BJ (cell line): ENCODE data around the gene ALOX15B. TPM values are rescaled to one million over a fixed set of nuclear protein-coding genes. Genes with fewer than 3 reads are reported as not detected.

Source experiments
- CTCF ChIA-PET: fragments of 350-600 bp; formaldehyde crosslinking; extraction: SDS; loops from one replicate; lab custom pipeline; 2021; ENCODE audit warnings: antibody characterized with exemption, inconsistent platforms; lab: Yijun Ruan, JAX
- POLR2A ChIA-PET: fragments of 300-600 bp; sonication (Branson Sonifier 250); formaldehyde crosslinking; extraction: SDS; loops from one replicate; lab custom pipeline; 2021; ENCODE audit warnings: antibody characterized with exemption; lab: Charles Lee
- DNase-seq: peaks from one replicate; pipeline ENCODE4 v3.0.0-alpha.2; 2011; ENCODE audit warnings: low read depth
- H3K27me3 ChIP-seq: 2 replicates; pipeline ENCODE4 v1.6.0; 2011; ENCODE audit warnings: low read length; ENCODE audit not compliant: control insufficient read depth, insufficient read depth
- H3K36me3 ChIP-seq: 2 replicates; pipeline ENCODE4 v1.5.1; 2011; ENCODE audit warnings: low read length; ENCODE audit not compliant: control insufficient read depth, insufficient read depth
- H3K4me3 ChIP-seq: 2 replicates; pipeline ENCODE4 v1.5.1; 2011; ENCODE audit warnings: low read depth, mild to moderate bottlenecking, control low read depth, low read length
- polyA plus RNA-seq: library from polyadenylated mRNA; depleted of rRNA; stranded (reverse); fragments of >200 nt; gene quantifications from 2 replicates; pipeline ENCODE4 v1.2.3, GENCODE V29; 2011
- TF ChIP-seq, protein P1 (sequence below): IDR thresholded peaks from 2 replicates; pipeline ENCODE4 v1.5.1; 2011; ENCODE audit warnings: low read depth, mild to moderate bottlenecking, control low read depth, inconsistent platforms, low read length, moderate library complexity; ENCODE audit not compliant: insufficient read depth

The ALOX15B gene
- polyA plus RNA-seq, 1 experiment: not detected

DNA sequence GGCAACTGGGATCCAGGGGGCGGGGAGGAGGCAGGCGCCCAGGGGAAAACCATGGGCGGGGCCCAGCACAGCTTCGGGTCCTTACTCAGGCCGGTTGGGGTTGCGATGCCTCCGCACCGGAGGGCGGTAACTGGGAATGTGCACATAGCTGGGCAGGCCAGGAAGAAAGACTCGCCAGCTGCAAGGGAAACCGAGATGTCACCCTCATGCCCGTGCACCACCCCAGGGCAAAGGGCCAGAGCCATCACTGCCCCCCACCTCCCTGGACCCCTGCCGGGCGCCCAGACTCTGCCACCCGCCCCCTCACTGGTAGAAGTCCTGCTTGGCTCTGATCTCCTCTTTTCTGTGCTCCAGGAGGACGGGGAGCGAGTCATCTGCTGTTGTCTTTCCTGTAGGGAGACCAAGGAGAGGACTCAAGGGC, 42.0 kb downstream of the ALOX15B start:
- CTCF ChIA-PET: interaction anchor here (0.6 to 5.5 kb wide), 12 partner anchors 8 to 38 kb away, joined by 3 to 41 read pairs (median 4); no protein-coding TSS in a partner anchor
- Histone ChIP-seq H3K4me3 (no peak overlapping the region), H3K36me3 (no peaks in the 10 kb centered on the region), H3K27me3 (peaks cover 22% of the 10 kb centered on the region)
- no peak for DNase-seq
- POLR2A ChIA-PET: no interaction called here
- TF ChIP-seq, protein P1, sequence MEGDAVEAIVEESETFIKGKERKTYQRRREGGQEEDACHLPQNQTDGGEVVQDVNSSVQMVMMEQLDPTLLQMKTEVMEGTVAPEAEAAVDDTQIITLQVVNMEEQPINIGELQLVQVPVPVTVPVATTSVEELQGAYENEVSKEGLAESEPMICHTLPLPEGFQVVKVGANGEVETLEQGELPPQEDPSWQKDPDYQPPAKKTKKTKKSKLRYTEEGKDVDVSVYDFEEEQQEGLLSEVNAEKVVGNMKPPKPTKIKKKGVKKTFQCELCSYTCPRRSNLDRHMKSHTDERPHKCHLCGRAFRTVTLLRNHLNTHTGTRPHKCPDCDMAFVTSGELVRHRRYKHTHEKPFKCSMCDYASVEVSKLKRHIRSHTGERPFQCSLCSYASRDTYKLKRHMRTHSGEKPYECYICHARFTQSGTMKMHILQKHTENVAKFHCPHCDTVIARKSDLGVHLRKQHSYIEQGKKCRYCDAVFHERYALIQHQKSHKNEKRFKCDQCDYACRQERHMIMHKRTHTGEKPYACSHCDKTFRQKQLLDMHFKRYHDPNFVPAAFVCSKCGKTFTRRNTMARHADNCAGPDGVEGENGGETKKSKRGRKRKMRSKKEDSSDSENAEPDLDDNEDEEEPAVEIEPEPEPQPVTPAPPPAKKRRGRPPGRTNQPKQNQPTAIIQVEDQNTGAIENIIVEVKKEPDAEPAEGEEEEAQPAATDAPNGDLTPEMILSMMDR: no peak

DNA sequence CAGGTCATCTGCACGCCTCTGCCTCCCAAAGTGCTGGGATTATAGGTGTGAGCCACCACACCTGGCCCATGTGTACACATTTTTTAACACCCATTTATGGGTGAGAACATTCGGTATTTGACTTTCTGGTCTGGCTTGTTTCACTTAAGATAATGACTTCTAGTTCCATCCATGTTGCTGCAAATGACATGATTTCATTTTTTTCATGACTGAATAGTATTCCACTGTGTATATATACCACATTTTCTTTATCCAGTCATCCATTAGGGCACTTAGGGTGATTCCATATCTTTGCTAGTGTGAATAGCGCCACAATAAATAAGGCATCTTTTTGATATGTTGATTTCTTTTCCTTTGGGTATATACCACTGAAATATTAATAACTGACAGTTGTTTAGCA, 43.0 kb downstream of the ALOX15B start:
- POLR2A ChIA-PET: no interaction called here
- Histone ChIP-seq H3K36me3 (no peaks in the 10 kb centered on the region), H3K27me3 (peaks cover 22% of the 10 kb centered on the region), H3K4me3 (no peak overlapping the region)
- CTCF ChIA-PET: interaction anchor here (4.8 kb wide), 1 partner anchor 11 kb away, joined by 33 read pairs; no protein-coding TSS in a partner anchor
- TF ChIP-seq, protein P1: no peak
- no peak for DNase-seq

DNA sequence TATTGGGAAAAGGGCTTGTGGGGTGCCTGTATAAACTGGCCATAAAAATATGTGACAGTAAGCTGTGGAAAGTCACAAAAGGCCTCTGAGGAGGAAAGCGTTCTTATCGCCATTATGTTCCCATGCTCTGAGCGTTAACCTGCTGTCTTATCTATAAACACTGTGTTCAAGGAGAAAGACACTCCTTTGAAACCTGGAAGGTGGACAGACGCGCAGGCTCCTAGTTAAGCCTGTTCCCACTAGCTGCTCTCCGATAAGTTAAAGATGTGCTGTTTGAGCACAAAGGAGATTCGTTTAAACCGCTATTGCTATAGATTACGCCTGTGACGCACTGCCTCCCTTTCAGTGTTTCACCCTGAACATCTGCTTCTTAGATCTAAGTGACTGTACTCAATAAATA, 43.4 kb downstream of the ALOX15B start:
- no peak for DNase-seq
- peaks cover 19% of the 10 kb centered on the region for H3K27me3 ChIP-seq
- no peaks in the 10 kb centered on the region for H3K36me3 ChIP-seq
- H3K4me3 ChIP-seq: no peak overlapping the region
- POLR2A ChIA-PET: no interaction called here
- CTCF ChIA-PET: interaction anchor here (3.0 to 5.9 kb wide), 3 partner anchors 9 to 22 kb away, joined by 14 to 42 read pairs (median 33); no protein-coding TSS in a partner anchor
- TF ChIP-seq, protein P1: no peak

DNA sequence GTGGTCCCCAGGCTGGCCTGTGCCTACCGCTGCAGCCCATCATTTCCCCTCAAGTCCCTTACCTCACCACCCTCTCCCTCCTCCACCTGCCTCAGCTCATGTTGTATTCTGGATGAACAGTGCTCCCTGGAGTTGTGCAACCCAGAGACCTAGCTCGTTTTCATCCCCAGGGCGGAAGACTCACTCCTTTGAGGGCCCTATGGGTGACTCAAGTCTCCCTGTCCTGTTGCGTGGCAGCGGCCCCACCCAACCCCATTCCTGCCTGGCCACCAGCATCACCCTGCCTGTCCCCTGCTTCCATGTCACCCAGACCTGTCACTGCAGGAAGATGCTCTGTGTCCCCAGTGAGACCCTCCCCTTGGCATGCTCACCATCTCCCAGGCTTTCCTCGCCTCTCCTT, 45.4 kb downstream of the ALOX15B start:
- Histone ChIP-seq H3K27me3 (peaks cover 18% of the 10 kb centered on the region), H3K36me3 (no peaks in the 10 kb centered on the region), H3K4me3 (no peak overlapping the region)
- ChIA-PET POLR2A (no interaction called here), CTCF (interaction anchor here (0.7 to 5.9 kb wide), 7 partner anchors 9 to 450 kb away, joined by 3 to 42 read pairs (median 6); no protein-coding TSS in a partner anchor)
- TF ChIP-seq, protein P1: no peak
- no peak for DNase-seq

DNA sequence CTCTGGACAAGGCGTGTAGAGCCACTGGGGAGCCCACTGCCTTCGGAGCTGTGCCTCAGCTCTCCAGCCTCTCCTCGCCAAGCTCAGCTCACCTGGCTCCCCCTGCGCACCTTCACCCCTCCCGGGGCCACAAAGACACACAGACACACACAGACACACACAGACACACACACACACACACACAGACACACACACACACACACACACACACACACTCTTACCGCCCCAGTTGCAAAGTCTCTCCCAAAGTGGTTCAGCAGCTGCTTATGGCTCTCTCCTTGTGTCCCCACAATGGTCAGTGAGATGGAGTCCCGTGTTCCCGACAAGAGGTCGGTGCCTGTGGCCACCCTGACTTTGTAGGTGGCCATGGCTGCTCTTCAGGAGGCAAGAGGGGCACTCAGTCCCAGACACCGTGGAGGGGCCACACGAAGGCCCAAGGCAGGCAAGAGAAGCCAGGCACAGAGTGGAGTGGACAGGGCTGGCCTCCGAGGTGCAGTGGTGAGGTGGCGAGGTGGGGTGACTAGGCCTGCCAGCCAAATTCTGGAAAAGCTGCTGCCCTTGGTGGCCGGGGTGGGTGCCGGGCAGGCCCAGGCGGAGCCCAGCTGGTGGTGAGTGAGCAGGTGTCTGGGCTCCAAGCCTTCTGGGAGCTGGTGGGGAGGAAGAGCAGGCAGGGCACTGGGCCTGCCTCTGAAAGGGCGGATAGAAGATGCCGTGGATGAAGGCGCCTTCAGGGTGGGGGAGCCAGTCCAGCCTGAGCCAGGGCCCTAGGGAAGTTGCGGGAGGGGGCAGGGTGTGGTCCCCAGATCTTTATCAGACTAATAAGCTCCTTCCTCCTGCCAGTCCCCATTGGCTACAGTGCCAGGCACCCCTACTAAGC, 48.5 kb downstream of the ALOX15B start, which contains the start of gene ALOX12B:
TSS of gene ALOX12B (minus strand) at position 642 of the 877 bp plus-strand sequence. CDS start at position 368, 274 bp downstream.
- POLR2A ChIA-PET: no interaction called here
- TF ChIP-seq, protein P1: no peak
- CTCF ChIA-PET: interaction anchor here (0.7 to 10.0 kb wide), 5 partner anchors 14 to 135 kb away, joined by 3 to 183 read pairs (median 4); no protein-coding TSS in a partner anchor
- no peaks in the 10 kb centered on the region for H3K36me3 ChIP-seq
- no peak for DNase-seq
- peaks cover 28% of the 10 kb centered on the region for H3K27me3 ChIP-seq
- H3K4me3 ChIP-seq: no peak within 1 kb of the TSS
